Aortic smooth muscle cell (primary cell): Measurements from ENCODE around the gene EID3. TPM values are rescaled to one million over a fixed set of nuclear protein-coding genes. Genes with fewer than 3 reads are reported as not detected.

Experiments
- total RNA-seq: library from RNA; depleted of rRNA; stranded (reverse); fragments of >200 nt; gene quantifications from 2 replicates; pipeline ENCODE4 v1.2.3, GENCODE V29; 2014

Gene EID3
- 7.3 and 14.2 TPM in 2 replicates for total RNA-seq

GRCh38 chr12:104303538-104304151 is at the start of gene EID3:
TSS of gene EID3 (plus strand) at chr12:104303739. CDS start at chr12:104303935, 196 bp downstream.

Other genes starting within 250 kb of the EID3 start
- 29.3 and 31.9 TPM in 2 replicates for gene HCFC2, start 239.2 kb upstream of the EID3 start, total RNA-seq
- gene NFYB, start 165.5 kb upstream of the EID3 start, total RNA-seq: 17.7 and 21.0 TPM in 2 replicates
- 367 and 454 TPM in 2 replicates for gene TXNRD1, start 88.0 kb upstream of the EID3 start, total RNA-seq
- 8.3 TPM in 2 replicates for gene CHST11, start 153.2 kb downstream of the EID3 start, total RNA-seq